GM19372 (cell line): ENCODE data around the gene PDLIM7.
"Not testable (repeated sequence)": the region's sequence is repeated elsewhere in the genome, so short reads cannot be mapped to it uniquely, and the experiment has no call there.

Source experiments
- ATAC-seq: cut with Tn5 transposase; IDR thresholded peaks from one replicate; pipeline ENCODE4 v1.9.1; 2021; ENCODE audit warnings: mild to moderate bottlenecking, low read depth, moderate library complexity; ENCODE audit not compliant: unreplicated experiment

The PDLIM7 gene

GRCh38 chr5:177497292-177498012 lies at the start of gene PDLIM7:
PDLIM7 (minus strand) TSS chr5:177497604; CDS start chr5:177496512, 1,092 bp downstream.
- peak; percentile 75 for ATAC-seq

- ATAC-seq = no peak
Observed at GRCh38 chr5:177546258-177546741, 48.9 kb upstream of the PDLIM7 start.

- ATAC-seq = no peak
Observed at GRCh38 chr5:177545487-177546257, 48.3 kb upstream of the PDLIM7 start.

GRCh38 chr5:177542816-177543465 lies 45.5 kb upstream of the PDLIM7 start:
- ATAC-seq = no peak

GRCh38 chr5:177540438-177540837 lies 43.0 kb upstream of the PDLIM7 start:
- ATAC-seq = no peak

GRCh38 chr5:177539411-177539810 lies 42.0 kb upstream of the PDLIM7 start:
- ATAC-seq = no peak

GRCh38 chr5:177538876-177539275 lies 41.5 kb upstream of the PDLIM7 start:
- ATAC-seq = no peak

GRCh38 chr5:177537389-177538361 lies 40.3 kb upstream of the PDLIM7 start:
- no peak for ATAC-seq

GRCh38 chr5:177536386-177536785 lies 39.0 kb upstream of the PDLIM7 start:
- no peak for ATAC-seq

- ATAC-seq = no peak
Observed at GRCh38 chr5:177535125-177535524, 37.7 kb upstream of the PDLIM7 start.

- ATAC-seq = not testable (repeated sequence)
Observed at GRCh38 chr5:177534433-177534832, 37.0 kb upstream of the PDLIM7 start.

- ATAC-seq = no peak
Observed at GRCh38 chr5:177531209-177531940, 34.0 kb upstream of the PDLIM7 start.

- ATAC-seq = no peak
Observed at GRCh38 chr5:177530638-177531037, 33.2 kb upstream of the PDLIM7 start.

- ATAC-seq = no peak
Observed at GRCh38 chr5:177529247-177530203, 32.1 kb upstream of the PDLIM7 start.

- ATAC-seq = no peak
Observed at GRCh38 chr5:177528631-177529030, 31.2 kb upstream of the PDLIM7 start.

GRCh38 chr5:177527595-177527994 lies 30.2 kb upstream of the PDLIM7 start:
- no peak for ATAC-seq

- ATAC-seq = no peak
Observed at GRCh38 chr5:177526791-177527190, 29.4 kb upstream of the PDLIM7 start.

GRCh38 chr5:177526191-177526590 lies 28.8 kb upstream of the PDLIM7 start:
- ATAC-seq = no peak
